Measurements from ENCODE around the gene CXCL3. TPM values are rescaled to one million over a fixed set of nuclear protein-coding genes. Genes with fewer than 3 reads are reported as not detected.

The CXCL3 gene
- total RNA-seq, 1 experiment from 2014 or later = 1.9 TPM

GRCh38 chr4:74031576-74031975 is 6.9 kb downstream of the CXCL3 start:
- CTCF ChIA-PET = no interaction called here
- ATAC-seq = no peak
- no peak overlapping the region for H3K9ac ChIP-seq (ENCODE audit: low read length)

More at GRCh38 chr4:74031576-74031975, 6.9 kb downstream of the CXCL3 start:
- H3K79me2 ChIP-seq (ENCODE audit: insufficient read depth, low read length) = no peaks in the 10 kb centered on the region
- H3K4me3 ChIP-seq (replicated peaks in 1 of 2; ENCODE audit: low read depth in 1 of 2, low read length in 2 of 2) = no peak overlapping the region
- H3K9me2 ChIP-seq (ENCODE audit: insufficient read depth) = no peaks in the 10 kb centered on the region
- no peak for DNase-seq (ENCODE audit: low read depth, low spot score)
- no peaks in the 10 kb centered on the region for H3K27me3 ChIP-seq (ENCODE audit: insufficient read depth, low read length)
- intact Hi-C loops (cut with micrococcal nuclease) = loop anchor here (10.0 kb wide), 2 partner anchors 283 to 357 kb away; no protein-coding TSS in a partner anchor
- H3K36me3 ChIP-seq (ENCODE audit: control insufficient read depth in 1 of 2, insufficient read depth in 2 of 2, low read length in 2 of 2) = no peaks in the 10 kb centered on the region
- H3K27ac ChIP-seq (ENCODE audit: low read depth, low read length) = no peak overlapping the region
- BruUV-seq (replicated peaks) = no TSS peak
- TF ChIP-seq EGR1 (IDR thresholded peaks at IDR 0.05; ENCODE audit: low read depth) (no peak), FOSL1 (IDR thresholded peaks at IDR 0.05; ENCODE audit: low read depth) (no peak), YY1 (IDR thresholded peaks at IDR 0.05; ENCODE audit: extremely low read depth, insufficient replicate concordance, low read depth, low read length) (no peak), ELF1 (IDR thresholded peaks at IDR 0.05; ENCODE audit: borderline replicate concordance, low read depth) (no peak), SP1 (IDR thresholded peaks at IDR 0.05; ENCODE audit: low read depth) (no peak), TCF7L2 (IDR thresholded peaks at IDR 0.05; ENCODE audit: borderline replicate concordance, extremely low read depth, insufficient read depth, insufficient read length) (no peak), REST (IDR thresholded peaks at IDR 0.05; ENCODE audit: low read depth) (no peak), ZNF274 (IDR thresholded peaks at IDR 0.05; ENCODE audit: low read depth, low read length) (no peak), SRF (IDR thresholded peaks at IDR 0.05; ENCODE audit: low read depth) (no peak), ZFX (IDR thresholded peaks at IDR 0.05) (no peak), RAD21 (IDR thresholded peaks at IDR 0.05; ENCODE audit: low read depth) (no peak), CTCF (IDR thresholded peaks at IDR 0.05 in 2 of 3, conservative IDR thresholded peaks at IDR 0.05 in 1 of 3; ENCODE audit: borderline replicate concordance in 1 of 3, insufficient read depth in 1 of 3, low read depth in 2 of 3, low read length in 2 of 3) (no peak), POLR2AphosphoS5 (IDR thresholded peaks at IDR 0.05; ENCODE audit: low read depth, low read length) (no peak), EZH2 (IDR thresholded peaks at IDR 0.05) (no peak), ATF3 (IDR thresholded peaks at IDR 0.05) (no peak), JUND (IDR thresholded peaks at IDR 0.05) (no peak), POLR2A (IDR thresholded peaks at IDR 0.05; ENCODE audit: borderline replicate concordance, extremely low read depth, insufficient read depth, insufficient read length) (no peak), ZBTB33 (IDR thresholded peaks at IDR 0.05; ENCODE audit: extremely low read depth, insufficient replicate concordance, low read length) (no peak), SIN3A (IDR thresholded peaks at IDR 0.05; ENCODE audit: low read depth) (no peak), EZH2phosphoT487 (IDR thresholded peaks at IDR 0.05; ENCODE audit: borderline replicate concordance) (no peak)
- no peaks in the 10 kb centered on the region for H3K4me1 ChIP-seq (ENCODE audit: control insufficient read depth in 1 of 2, insufficient read depth in 2 of 2, low read length in 2 of 2)
- H3K9me3 ChIP-seq (ENCODE audit: control insufficient read depth in 1 of 2, insufficient read depth in 1 of 2, low read depth in 1 of 2, low read length in 2 of 2) = no peaks in the 10 kb centered on the region
- RAD21 ChIA-PET (ENCODE audit: low non-redundant PET in 1 of 2, low total read pairs in 2 of 2, uncharacterized antibody in 2 of 2, unreplicated experiment in 2 of 2) = no interaction called here
- no peak overlapping the region for H2AFZ ChIP-seq (ENCODE audit: low read depth, low read length, poor library complexity, severe bottlenecking)
- H4K20me1 ChIP-seq (ENCODE audit: insufficient read depth) = no peaks in the 10 kb centered on the region
- H3K4me2 ChIP-seq (ENCODE audit: low read length) = no peak overlapping the region
- POLR2A ChIA-PET = no interaction called here

Measured in HCT116 (cell line).